ENCODE measurements around the gene MSMO1. TPM values are rescaled to one million over a fixed set of nuclear protein-coding genes. Genes with fewer than 3 reads are reported as not detected.

The MSMO1 gene
- total RNA-seq, result 84.3 and 129 TPM in 2 replicates

DNA sequence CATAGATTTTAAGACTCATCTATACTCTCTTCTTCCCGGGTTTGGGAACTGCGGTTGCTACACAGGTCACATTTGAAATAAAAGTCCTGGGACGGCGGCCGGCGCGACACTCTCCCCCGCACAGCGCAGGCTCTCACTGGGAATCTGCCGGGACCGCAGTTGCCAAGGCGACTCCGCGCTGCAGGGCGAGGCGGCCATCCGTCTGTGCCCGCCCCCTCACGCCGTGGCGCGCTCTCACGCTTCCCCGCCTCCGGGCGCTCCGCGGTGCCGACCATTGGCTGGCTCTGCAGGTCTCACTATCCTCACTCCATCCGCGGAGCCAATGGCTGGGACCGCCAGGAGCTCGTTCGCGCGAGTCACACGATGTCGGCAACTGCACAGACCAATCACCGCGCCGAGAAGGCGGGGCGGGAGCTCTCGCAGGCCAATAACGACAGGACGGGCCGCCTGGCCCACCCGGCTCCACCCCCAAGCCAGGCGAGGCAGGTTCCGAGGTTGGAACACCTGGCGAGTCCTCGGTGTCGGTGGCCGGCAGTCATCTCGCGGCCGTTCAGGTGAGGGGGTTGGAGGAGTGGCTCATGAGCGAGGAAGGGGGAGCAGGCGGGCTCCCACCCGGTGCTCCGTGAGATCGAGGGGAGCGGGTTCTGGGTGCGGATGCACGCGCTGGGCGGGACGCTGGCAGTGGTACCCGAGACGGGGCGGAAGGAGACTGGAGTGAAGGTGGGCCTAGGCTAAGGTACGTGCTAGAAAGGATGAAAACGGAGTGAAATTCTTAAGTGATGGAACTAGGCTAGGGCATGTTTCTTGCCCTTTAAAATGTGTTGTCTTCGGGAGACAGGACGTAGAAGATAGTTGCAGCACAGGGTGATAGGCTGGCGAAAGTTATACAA is at the start of gene MSMO1:
Gene MSMO1, plus strand, starts transcription at position 459 of the 890 bp plus-strand sequence. CDS start 5,702 bp downstream, outside the sequence.

DNA sequence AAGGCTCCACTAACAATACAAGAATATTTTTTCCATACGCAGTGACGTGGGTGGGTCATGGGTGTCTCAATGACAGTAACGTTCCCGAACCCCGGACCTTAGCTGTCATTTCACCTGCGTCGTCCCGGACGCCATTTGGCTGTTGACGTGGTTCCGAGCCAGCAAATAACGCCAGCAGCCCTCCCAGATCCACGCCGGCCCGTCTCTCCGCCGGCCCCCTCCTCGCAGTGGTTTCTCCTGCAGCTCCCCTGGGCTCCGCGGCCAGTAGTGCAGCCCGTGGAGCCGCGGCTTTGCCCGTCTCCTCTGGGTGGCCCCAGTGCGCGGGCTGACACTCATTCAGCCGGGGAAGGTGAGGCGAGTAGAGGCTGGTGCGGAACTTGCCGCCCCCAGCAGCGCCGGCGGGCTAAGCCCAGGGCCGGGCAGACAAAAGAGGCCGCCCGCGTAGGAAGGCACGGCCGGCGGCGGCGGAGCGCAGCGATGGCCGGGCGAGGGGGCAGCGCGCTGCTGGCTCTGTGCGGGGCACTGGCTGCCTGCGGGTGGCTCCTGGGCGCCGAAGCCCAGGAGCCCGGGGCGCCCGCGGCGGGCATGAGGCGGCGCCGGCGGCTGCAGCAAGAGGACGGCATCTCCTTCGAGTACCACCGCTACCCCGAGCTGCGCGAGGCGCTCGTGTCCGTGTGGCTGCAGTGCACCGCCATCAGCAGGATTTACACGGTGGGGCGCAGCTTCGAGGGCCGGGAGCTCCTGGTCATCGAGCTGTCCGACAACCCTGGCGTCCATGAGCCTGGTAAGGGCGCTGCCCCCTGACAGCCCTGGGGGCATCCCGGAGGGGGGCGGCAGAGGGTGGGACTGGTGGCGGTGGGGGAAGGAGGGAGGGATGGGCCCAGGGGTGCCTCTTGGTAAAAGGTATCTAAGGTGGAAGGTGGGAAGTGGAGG is 51.5 kb downstream of the MSMO1 start, which contains the start of gene CPE:
Gene CPE, plus strand, starts transcription at position 264 of the 933 bp plus-strand sequence. Its CDS starts 214 bp downstream, at position 478.

Other genes with a start within 250 kb of the MSMO1 start
- gene TMEM192, start 214.8 kb upstream of the MSMO1 start, total RNA-seq, result 6.1 and 10.5 TPM in 2 replicates
- 5.5 and 8.8 TPM in 2 replicates for gene KLHL2, start 120.1 kb upstream of the MSMO1 start, total RNA-seq
- 2.7 and 5.7 TPM in 2 replicates for gene CPE, start 51.3 kb downstream of the MSMO1 start, total RNA-seq